ENCODE data around the gene CLCN2. TPM values are rescaled to one million over a fixed set of nuclear protein-coding genes. Genes with fewer than 3 reads are reported as not detected.

Gene CLCN2
- total RNA-seq, 1 experiment from 2014 or later = 21.6 TPM

GRCh38 chr3:184357248-184358123, 3.9 kb downstream of the CLCN2 start:
- no peak overlapping the region for H2AFZ ChIP-seq (ENCODE audit: low read depth, low read length, poor library complexity, severe bottlenecking)
- no peak for TF ChIP-seq CBX3 (IDR thresholded peaks at IDR 0.05; ENCODE audit: low read depth)
- TF ChIP-seq ATF3 (IDR thresholded peaks at IDR 0.05) = no peak
- TF ChIP-seq SP1 (IDR thresholded peaks at IDR 0.05; ENCODE audit: low read depth) = no peak
- no peak for TF ChIP-seq CEBPB (IDR thresholded peaks at IDR 0.05; ENCODE audit: low read depth)
- no peak for TF ChIP-seq POLR2AphosphoS5 (IDR thresholded peaks at IDR 0.05; ENCODE audit: low read depth, low read length)
- TF ChIP-seq EGR1 (IDR thresholded peaks at IDR 0.05; ENCODE audit: low read depth) = no peak
- no peak; the same call in 1 of the 2 replicates for TF ChIP-seq ZFX (IDR thresholded peaks at IDR 0.05)
- TF ChIP-seq JUND (IDR thresholded peaks at IDR 0.05) = no peak
- no peak for TF ChIP-seq POLR2A (IDR thresholded peaks at IDR 0.05; ENCODE audit: borderline replicate concordance, extremely low read depth, insufficient read depth, insufficient read length)
- no peak for TF ChIP-seq REST (IDR thresholded peaks at IDR 0.05; ENCODE audit: low read depth)
- TF ChIP-seq CTCF (IDR thresholded peaks at IDR 0.05 in 2 of 3, conservative IDR thresholded peaks at IDR 0.05 in 1 of 3; ENCODE audit: borderline replicate concordance in 1 of 3, insufficient read depth in 1 of 3, low read depth in 2 of 3, low read length in 2 of 3) = no peak
- TF ChIP-seq EZH2phosphoT487 (IDR thresholded peaks at IDR 0.05; ENCODE audit: borderline replicate concordance) = no peak
- TF ChIP-seq EZH2 (IDR thresholded peaks at IDR 0.05) = no peak
- no peak for TF ChIP-seq SRF (IDR thresholded peaks at IDR 0.05; ENCODE audit: low read depth)
- no peak for TF ChIP-seq RAD21 (IDR thresholded peaks at IDR 0.05; ENCODE audit: low read depth)
- no peak for TF ChIP-seq YY1 (IDR thresholded peaks at IDR 0.05; ENCODE audit: extremely low read depth, insufficient replicate concordance, low read depth, low read length)
- no peak for TF ChIP-seq MAX (IDR thresholded peaks at IDR 0.05)
- no peaks in the 10 kb centered on the region for H4K20me1 ChIP-seq (ENCODE audit: insufficient read depth)
- intact Hi-C loops (cut with micrococcal nuclease) = no loop called here
- no peak for DNase-seq (ENCODE audit: low read depth, low spot score)
- no peaks in the 10 kb centered on the region for H3K9me3 ChIP-seq (ENCODE audit: control insufficient read depth in 1 of 2, insufficient read depth in 1 of 2, low read depth in 1 of 2, low read length in 2 of 2)
- ChIA-PET CTCF (no interaction called here), POLR2A (no interaction called here), RAD21 (ENCODE audit: low non-redundant PET in 1 of 2, low total read pairs in 2 of 2, uncharacterized antibody in 2 of 2, unreplicated experiment in 2 of 2) (no interaction called here)
- no peak overlapping the region for H3K9ac ChIP-seq (ENCODE audit: low read length)
- ATAC-seq = no peak
- H3K4me1 ChIP-seq (ENCODE audit: control insufficient read depth in 1 of 2, insufficient read depth in 2 of 2, low read length in 2 of 2) = peaks cover 4 to 18% of the 10 kb centered on the region in 2 experiments; a peak in 3 of 4 replicates
- no peak overlapping the region for H3K27ac ChIP-seq (ENCODE audit: low read depth, low read length)
- H3K27me3 ChIP-seq (ENCODE audit: insufficient read depth, low read length) = no peaks in the 10 kb centered on the region
- H3K36me3 ChIP-seq (ENCODE audit: control insufficient read depth in 1 of 2, insufficient read depth in 2 of 2, low read length in 2 of 2) = peaks cover 18 to 24% of the 10 kb centered on the region in 2 experiments; a peak in 3 of 4 replicates
- no peak overlapping the region for H3K4me2 ChIP-seq (ENCODE audit: low read length)
- H3K79me2 ChIP-seq (ENCODE audit: insufficient read depth, low read length) = peaks cover 14% of the 10 kb centered on the region
- H3K4me3 ChIP-seq (replicated peaks in 1 of 2; ENCODE audit: low read depth in 1 of 2, low read length in 2 of 2) = no peak overlapping the region
- no peaks in the 10 kb centered on the region for H3K9me2 ChIP-seq (ENCODE audit: insufficient read depth)
- no TSS peak for BruUV-seq (replicated peaks)
